GM18520 (cell line): ENCODE measurements around the gene EIF6.
"Not testable (repeated sequence)": the region's sequence is repeated elsewhere in the genome, so short reads cannot be mapped to it uniquely, and the experiment has no call there.

Experiments used
- ATAC-seq: cut with Tn5 transposase; IDR thresholded peaks from one replicate; pipeline ENCODE4 v1.9.1; 2021; ENCODE audit not compliant: unreplicated experiment

The EIF6 gene

GRCh38 chr20:35284267-35284991 is at the start of gene EIF6:
EIF6 (minus strand) TSS chr20:35284772; CDS start chr20:35284487, 285 bp downstream.
- ATAC-seq, result peak; percentile 59

- ATAC-seq, result no peak
Measured at GRCh38 chr20:35333606-35334005, 49.0 kb upstream of the EIF6 start.

DNA sequence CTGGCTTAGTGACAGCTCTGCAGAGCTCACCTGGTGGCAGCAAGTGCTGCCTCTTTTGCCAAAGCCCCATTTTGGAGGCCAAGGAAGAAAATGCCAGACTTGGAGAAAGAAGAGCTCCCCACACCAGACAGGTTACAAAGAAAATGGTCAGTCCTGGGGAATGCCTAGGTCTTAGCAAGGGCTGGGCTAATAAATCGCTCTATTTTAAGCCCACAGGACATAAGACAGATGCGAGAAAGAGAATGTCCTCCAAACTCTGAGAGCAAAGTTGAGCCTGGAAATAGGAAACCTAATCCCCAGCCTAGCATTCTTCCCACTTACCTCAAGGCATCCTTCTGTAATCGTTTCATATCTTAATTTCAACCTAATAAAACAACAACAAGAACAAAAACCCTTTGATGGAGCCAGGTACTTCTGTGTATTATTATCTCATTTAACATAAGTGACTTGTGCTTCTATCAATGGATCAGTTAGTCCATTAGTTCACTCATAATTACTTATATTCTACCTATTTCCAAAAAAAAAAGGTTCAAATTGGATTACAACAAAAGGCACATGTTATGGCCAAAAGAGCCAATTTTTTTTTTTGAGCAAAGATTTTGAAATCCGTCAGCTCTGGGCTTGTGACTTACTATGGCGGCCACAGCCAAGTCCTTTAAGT is 48.1 kb upstream of the EIF6 start:
- ATAC-seq, result no peak

GRCh38 chr20:35329435-35330139 is 45.0 kb upstream of the EIF6 start:
- ATAC-seq, result no peak

DNA sequence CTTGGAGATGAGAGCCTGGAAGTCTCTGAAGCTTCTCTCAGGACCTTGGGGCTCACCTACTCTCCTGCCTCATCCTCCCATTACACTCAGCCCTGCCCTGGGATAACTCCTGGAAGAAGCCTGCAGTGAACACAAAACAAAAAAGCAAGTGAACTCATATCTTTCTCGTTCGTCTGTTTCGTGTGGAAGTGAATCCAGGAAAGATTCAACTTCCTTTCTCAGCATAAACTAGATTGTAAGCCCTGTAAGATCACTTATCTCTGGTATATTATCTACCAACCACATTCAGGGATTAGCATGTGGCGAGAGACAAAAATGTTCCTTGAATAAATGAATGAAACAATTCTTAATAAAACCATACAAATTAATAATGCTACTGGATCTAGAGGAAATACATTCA is 44.1 kb upstream of the EIF6 start:
- no peak for ATAC-seq

DNA sequence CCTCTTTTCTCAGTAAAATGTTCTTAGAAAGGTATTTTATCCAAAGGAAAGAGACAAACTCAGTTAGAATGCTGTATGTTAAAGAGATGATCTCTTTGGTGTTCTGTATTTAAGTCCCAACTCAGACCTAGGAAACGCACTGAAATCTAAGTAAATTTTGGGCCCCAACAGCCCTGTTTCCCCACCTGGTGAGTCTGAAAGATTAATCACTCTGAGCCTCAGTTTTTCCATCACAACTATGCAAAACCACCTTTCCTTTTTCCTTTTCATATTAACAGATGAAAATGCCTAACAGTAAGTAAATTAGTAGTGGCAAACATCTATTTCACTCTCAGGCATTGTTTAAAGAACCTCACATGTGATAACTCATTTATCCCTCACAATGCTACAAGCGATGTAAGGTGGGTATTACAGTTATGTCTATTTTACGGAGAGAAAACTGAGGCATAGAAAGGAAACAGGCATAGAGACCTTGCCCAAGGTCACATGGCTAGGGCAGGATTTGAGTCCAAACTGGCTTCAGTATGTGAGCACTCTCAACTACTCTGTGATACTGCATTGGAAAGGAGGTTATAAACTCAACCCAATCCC is 43.6 kb upstream of the EIF6 start:
- no peak for ATAC-seq

DNA sequence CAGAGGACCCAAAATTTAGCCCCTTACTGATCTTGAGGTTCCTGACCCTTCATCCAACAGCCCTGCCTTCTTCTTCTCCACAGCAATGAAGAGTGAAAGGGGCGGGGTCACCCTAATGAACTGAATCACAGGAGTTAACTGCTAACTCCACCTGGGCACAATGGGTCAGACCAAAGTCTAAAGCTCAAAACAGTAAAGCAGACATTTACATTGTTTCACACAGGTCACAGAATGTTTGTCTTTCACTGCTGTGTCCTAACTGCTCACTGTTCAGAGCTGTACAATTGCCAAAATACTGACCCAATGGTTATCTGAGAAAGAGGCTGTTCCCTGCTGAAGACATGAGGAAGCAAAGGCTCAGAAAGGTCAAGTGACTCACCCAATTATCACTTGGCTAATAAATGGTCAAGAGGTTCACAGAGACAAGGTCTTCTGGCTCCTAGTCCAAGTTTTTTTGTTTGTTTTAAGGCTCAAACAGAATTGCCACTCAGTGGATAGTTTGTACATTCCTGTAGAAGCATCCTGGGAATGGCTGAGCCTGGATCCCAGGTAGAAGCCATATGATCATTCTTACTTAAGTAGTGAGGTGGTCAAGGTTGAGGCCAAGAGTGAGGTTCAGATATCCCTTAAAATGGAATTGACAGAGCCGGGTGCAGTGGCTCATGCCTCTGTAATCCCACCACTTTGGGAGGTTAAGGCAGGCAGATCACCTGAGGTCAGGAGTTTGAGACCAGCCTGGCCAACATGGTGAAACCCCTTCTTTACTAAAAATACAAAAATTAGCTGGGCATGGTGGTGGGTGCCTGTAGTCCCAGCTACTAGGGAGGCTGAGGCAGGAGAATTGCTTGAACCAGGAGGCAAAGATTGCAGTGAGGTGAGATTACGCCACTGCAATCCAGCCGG is 42.8 kb upstream of the EIF6 start:
- ATAC-seq, result no peak

DNA sequence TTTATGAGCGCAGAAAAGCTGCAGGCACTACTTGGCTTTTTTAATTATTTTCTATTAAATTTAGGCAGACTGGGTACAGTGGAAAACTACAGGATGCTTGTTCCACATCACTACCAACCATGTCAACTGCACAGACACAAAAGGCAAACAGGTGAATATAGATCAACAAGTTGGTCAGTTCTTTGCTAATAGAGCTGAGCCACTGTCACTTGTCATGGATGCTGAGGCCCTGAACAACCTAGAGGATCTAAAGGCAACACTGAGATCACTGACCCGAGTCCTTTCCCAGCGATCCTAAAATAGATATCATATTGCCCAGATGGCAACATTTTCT is 42.1 kb upstream of the EIF6 start:
- ATAC-seq, result no peak

DNA sequence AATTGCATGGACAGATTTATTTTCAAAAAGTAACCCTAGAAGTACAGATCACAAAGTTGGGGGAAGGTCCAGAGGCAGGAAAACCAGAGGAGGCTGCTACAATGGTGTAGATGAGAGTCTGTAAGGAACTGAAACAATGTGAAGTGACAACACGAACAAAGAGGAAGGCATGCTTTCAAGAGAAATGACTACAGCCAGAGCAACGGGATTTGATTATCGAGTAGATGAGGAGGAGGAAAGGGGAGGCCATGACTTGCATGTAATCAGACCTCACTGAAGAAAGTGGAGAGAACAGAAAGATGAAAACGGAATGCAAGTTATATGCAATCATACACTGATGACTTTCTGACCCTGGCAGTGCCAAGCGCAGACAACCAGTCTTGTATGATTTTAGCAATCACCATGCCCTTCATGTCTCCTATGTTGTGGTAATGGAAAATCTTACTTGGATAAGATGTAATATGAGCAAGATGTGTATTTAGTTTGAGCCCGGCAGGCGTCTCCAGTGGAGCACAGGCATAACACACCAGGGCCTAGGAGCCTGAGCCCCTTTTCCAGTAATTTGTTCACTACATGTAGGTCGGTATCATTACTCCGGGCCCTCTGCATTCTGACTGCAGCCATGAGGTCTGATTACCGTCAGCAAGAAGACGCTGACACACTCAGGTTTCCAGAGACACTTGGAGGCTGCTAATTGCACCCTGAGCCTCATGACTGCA is 41.6 kb upstream of the EIF6 start:
- no peak for ATAC-seq

- ATAC-seq, result no peak
Measured at GRCh38 chr20:35325401-35325800, 40.8 kb upstream of the EIF6 start.

DNA sequence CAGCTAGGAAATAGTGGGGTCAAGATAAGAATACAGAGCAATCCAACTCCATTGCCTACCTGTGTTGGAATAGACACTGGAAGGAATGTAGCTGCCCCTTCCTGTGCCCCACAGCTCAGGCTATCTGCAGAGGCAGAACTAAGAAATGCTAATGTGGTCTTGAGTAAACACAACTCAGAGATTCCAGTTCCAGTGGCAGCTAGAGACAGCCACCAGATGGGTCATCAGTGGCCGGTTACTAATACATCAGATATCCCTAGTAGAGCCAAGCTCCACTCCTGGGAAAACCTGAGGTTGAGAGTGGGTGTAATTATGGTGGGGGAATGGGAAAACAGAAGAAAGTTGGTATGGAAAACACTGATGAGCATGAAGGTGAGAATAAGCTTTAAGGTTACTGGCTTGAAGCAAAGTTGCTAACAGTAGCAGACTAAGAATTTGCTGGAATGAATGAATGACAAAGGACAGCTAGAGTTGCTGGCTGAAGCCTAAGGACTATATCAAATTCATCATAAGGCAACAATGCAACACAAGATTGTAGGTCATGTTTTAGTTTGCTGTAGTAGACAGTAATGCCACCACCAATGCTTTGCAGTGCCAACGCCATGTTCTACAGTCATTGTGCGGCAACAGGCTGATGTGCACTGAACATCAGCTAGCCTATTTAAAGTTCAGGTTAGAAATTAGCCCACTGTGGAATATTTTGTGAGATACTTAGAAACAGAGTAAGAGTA is 36.0 kb upstream of the EIF6 start:
- ATAC-seq, result no peak

DNA sequence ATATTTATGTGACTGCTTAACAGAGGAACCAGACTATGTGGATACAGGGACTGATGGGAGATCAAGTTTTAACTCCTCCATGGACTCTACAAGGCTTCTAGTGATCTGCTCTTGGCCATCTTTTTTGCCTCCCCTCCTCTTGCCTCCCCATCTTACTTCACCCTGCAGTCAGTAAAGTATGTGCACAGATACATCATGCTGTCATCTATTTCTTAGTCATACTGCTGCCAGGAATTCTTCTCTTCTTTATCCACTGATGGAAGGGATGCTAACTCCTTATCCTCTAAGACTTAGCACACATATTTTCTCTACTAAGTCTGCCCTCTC is 35.3 kb upstream of the EIF6 start:
- no peak for ATAC-seq

DNA sequence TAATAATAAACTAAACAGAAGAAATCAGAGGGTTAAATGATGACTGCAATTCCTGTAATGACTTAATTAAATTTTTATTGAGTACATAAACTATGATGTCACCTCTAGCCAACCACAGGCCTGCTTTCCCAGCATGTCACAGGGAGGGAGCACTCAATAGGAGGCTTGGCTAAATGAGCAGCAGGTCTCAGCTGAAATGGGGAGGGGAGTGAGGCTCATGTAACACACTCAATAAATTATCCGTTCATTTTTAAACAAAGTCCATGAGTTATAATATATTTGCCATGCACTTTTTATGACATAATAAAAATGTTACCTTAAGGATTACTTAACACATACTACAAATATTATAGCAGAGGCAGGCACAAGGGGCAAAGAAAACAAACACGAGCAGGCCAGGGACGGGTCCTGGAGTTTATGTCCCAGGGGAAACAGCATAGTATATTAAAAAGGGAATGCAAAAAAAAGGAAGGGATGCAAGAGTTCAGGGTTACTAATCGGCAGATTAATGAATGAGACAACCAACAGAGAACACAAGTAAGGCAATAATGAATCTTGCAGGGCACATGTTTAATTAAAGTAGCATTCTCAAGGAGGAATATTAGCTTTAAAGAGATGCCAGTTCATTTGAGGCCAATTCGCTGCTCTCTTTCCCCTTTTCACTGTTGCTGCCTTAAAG is 34.8 kb upstream of the EIF6 start:
- ATAC-seq, result no peak

DNA sequence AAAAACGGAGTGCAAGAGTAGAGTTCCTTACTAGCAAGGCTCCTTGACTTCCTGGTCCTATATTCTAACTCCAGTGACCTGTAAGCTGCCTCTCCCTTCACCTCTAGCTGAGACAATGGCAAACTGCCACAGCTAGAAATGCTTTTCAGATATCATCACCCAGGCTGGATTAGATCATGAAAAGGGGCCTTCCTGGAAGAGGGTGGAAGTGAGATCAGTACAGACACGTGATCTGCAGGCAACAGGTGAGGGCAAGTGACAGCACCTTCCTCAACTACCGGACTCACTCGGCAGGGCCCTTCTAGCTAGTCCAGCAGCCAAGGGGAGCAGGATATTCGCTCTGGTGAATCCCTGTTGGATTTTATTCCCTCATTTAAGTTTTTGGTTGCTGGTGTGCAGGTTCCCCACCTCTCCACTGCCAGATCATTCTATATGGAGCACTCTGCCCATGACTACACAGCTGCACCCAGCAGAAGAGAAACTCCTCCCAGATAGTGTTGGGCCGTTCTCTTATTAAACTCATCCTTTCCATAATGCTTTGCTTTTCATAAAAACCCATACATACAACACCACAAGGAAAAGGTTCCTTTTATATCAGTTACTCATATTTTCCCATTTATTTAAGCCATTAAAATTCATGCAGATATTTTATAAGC is 34.1 kb upstream of the EIF6 start:
- ATAC-seq, result no peak

GRCh38 chr20:35317416-35318210 is 33.0 kb upstream of the EIF6 start:
- no peak for ATAC-seq

DNA sequence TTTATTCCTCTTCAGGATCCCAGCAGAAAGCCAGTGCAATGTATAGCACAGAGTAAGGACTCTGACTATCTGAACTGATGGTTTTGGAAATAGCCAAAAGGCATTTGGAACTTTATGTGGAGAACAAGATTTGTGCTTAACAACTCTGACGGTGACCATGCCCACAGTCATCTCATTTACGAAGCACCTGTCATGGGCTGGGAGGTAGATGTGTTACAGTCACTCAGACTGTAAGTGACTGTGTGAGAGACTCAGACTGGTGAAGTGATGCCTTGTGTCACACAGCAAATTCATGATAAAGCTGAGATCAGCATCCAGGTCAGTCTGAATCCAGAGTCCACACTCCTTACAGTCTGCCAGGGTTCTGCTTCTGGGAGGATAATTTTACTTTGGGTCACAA is 31.5 kb upstream of the EIF6 start:
- ATAC-seq, result no peak

DNA sequence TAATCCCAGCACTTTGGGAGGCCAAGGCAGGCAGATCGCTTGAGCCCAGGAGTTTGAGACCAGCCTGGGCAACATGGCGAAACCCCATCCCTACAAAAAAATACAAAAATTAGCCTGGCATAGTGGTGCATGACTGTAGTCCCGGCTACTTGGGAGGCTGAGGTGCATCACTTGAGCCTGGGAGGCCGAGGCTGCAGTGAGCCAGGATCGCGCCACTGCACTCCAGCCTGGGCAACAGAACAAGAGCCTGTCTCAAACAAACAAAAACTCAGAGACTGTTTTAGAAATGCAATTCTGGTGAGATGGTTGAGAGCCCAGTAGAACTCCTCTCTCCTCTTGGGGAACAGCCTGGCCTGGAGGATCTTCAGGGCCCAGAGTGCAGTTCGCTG is 31.1 kb upstream of the EIF6 start:
- not testable (repeated sequence) for ATAC-seq
